ENCODE results near the gene PKP3.

DNA sequence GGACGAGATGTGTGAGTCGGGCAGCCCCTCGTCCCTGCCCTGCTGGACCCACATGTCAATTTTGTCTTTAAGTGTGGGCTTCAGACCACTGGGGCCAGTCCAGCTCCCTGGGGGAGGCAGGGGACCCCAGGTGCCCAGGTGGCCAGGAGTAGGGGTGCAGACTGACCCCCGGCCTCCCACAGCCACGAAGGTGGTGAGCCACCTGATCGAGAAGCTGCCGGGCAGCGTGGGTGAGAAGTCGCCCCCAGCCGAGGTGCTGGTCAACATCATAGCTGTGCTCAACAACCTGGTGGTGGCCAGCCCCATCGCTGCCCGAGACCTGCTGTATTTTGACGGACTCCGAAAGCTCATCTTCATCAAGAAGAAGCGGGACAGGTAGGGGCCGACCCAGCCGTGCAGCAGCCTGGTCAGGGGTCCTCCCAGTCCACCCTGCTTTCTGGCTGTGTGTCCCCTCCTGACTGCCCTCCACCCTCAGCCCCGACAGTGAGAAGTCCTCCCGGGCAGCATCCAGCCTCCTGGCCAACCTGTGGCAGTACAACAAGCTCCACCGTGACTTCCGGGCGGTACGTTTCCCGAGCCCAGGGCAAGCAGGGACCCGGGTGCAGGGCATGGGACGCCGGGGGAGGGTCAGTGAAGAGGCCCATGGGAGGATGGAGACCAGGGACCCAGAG lies 9.9 kb downstream of the PKP3 start:
- no peak for TF ChIP-seq ZFX (IDR thresholded peaks at IDR 0.05; ENCODE audit: borderline replicate concordance)
- TF ChIP-seq, protein P1, sequence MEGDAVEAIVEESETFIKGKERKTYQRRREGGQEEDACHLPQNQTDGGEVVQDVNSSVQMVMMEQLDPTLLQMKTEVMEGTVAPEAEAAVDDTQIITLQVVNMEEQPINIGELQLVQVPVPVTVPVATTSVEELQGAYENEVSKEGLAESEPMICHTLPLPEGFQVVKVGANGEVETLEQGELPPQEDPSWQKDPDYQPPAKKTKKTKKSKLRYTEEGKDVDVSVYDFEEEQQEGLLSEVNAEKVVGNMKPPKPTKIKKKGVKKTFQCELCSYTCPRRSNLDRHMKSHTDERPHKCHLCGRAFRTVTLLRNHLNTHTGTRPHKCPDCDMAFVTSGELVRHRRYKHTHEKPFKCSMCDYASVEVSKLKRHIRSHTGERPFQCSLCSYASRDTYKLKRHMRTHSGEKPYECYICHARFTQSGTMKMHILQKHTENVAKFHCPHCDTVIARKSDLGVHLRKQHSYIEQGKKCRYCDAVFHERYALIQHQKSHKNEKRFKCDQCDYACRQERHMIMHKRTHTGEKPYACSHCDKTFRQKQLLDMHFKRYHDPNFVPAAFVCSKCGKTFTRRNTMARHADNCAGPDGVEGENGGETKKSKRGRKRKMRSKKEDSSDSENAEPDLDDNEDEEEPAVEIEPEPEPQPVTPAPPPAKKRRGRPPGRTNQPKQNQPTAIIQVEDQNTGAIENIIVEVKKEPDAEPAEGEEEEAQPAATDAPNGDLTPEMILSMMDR (IDR thresholded peaks at IDR 0.05), result no peak
